Natural killer cell (primary cell): ENCODE data around the gene LRRC43. TPM values are rescaled to one million over a fixed set of nuclear protein-coding genes. Genes with fewer than 3 reads are reported as not detected.

ENCODE experiments used
- ATAC-seq, 3 donors: fragments of 150-1000 bp in 2 of 3; fragments of 200-7000 bp in 1 of 3; cut with Tn5 transposase; 1 replicate in 1 of 3; 2 replicates in 2 of 3; pipeline ENCODE4 v1.10.0; 2021; ENCODE audit warnings: mild to moderate bottlenecking in 2 of 3, moderate library complexity in 2 of 3
- DNase-seq, 2 donors: peaks; one replicate each; pipeline versions ENCODE4 v3.0.0 to v3.0.0-alpha.2; 2013 to 2021; ENCODE audit warnings: mixed read lengths in 1 of 2
- H3K27ac ChIP-seq: one replicate; pipeline ENCODE4 v1.5.1; 2013; ENCODE audit warnings: mild to moderate bottlenecking, low read length
- H3K27me3 ChIP-seq: one replicate; pipeline ENCODE4 v1.6.1; 2013; ENCODE audit warnings: low read length; ENCODE audit not compliant: control insufficient read depth, insufficient read depth
- H3K36me3 ChIP-seq: one replicate; pipeline ENCODE4 v1.6.1; 2013; ENCODE audit warnings: low read length; ENCODE audit not compliant: control insufficient read depth, insufficient read depth
- H3K4me1 ChIP-seq: one replicate; pipeline ENCODE4 v1.6.1; 2013; ENCODE audit warnings: low read length; ENCODE audit not compliant: control insufficient read depth, insufficient read depth
- H3K4me3 ChIP-seq: one replicate; pipeline ENCODE4 v1.5.1; 2013; ENCODE audit warnings: low read length
- H3K9me3 ChIP-seq: one replicate; pipeline ENCODE4 v1.6.1; 2013; ENCODE audit warnings: low read length; ENCODE audit not compliant: control insufficient read depth, insufficient read depth
- H3K27ac Mint-ChIP-seq, 2 donors: one replicate each; pipeline ENCODE4 v1.8.0; 2022; ENCODE audit warnings: mild to moderate bottlenecking in 2 of 2, mixed read lengths in 2 of 2, moderate library complexity in 1 of 2
- H3K27me3 Mint-ChIP-seq, 2 donors: one replicate each; pipeline ENCODE4 v1.8.0; 2022; ENCODE audit warnings: low read depth in 2 of 2, mixed read lengths in 2 of 2
- H3K36me3 Mint-ChIP-seq: one replicate; pipeline ENCODE4 v1.8.0; 2022; ENCODE audit warnings: mixed read lengths
- H3K4me1 Mint-ChIP-seq, 2 donors: one replicate each; pipeline ENCODE4 v1.8.0; 2022; ENCODE audit warnings: mixed read lengths in 2 of 2
- H3K4me3 Mint-ChIP-seq: one replicate; pipeline ENCODE4 v1.8.0; 2022; ENCODE audit warnings: mild to moderate bottlenecking, moderate library complexity, mixed read lengths
- H3K9me3 Mint-ChIP-seq, 2 donors: one replicate each; pipeline ENCODE4 v1.8.0; 2022; ENCODE audit warnings: mixed read lengths in 2 of 2
- WGBS: methylation state at CpG from one replicate; pipeline ENCODE4 v1.1.7; 2013; ENCODE audit warnings: missing lambda C conversion rate; ENCODE audit not compliant: insufficient coverage; 5-methylcytosine and 5-hydroxymethylcytosine counted together
- intact Hi-C: fragments of 100-400 bp; cut with micrococcal nuclease; formaldehyde crosslinking; loops from one replicate; pipeline ENCODE4 v1.14.2; 2022
- total RNA-seq, 4 donors: library from RNA; stranded (reverse); fragments of 120-200 nt in 1 of 4; gene quantifications; one replicate each; pipeline versions ENCODE4 v1.2.3 to v1.2.4, GENCODE V29; 2013 to 2022
- TF ChIP-seq, protein P1 (sequence below): fragments of 200-600 bp; IDR thresholded peaks from one replicate; pipeline ENCODE4 v1.8.0; 2022; ENCODE audit warnings: antibody characterized with exemption

Gene LRRC43
- total RNA-seq, 3 donors from 2014 or later (not counting 1 experiment from before 2014, with no cell fraction given) = 5.0 to 18.5 (median 8.5) TPM

DNA sequence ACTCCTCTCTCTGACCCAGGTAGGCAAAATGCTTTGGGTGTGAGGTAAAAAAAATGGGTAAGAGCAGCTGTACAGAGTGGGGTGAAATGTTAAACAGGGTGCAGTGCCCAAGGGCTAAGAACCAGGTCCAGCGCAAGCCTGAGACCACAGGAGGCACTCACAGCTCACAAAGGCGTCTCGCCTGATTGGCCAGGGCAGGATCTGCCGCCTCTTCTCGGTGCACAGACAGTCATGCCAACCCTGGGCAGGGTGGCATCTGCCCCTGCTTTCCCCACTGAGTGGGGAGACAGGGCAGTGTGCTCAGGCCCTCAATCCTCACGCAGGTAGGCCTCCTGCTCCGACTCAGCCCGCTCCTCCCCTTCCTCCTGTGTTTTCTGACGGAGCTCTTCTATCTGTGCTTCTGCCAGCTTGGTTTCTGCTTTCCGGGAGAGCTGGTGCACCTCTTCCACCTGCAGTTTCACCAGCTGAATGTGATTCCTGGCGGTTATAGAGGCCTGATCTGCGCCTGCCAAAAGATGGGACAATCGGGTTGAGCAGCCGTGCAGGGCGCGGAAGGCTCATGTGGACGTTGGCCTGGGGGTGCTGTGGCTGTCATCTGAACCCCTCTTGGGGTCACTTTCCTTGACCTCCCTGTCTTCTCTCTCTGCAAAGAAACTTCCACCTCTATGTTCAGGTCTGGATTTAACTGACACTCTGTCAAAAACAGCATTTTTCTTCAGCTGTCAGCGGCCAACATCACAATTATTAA, 25.3 kb downstream of the LRRC43 start:
- Histone ChIP-seq H3K27me3 (peaks cover 8% of the 10 kb centered on the region), H3K9me3 (no peaks in the 10 kb centered on the region), H3K4me1 (peaks cover 4% of the 10 kb centered on the region), H3K27ac (no peak overlapping the region), H3K4me3 (no peak overlapping the region), H3K36me3 (peaks cover 45% of the 10 kb centered on the region)
- Mint-ChIP-seq H3K9me3 (no peaks in the 10 kb centered on the region), H3K36me3 (peaks cover 1% of the 10 kb centered on the region), H3K27ac (no peak overlapping the region), H3K4me3 (no peak overlapping the region), H3K27me3 (peaks cover 7 to 8% of the 10 kb centered on the region in 2 donors), H3K4me1 (peaks cover 7 to 11% of the 10 kb centered on the region in 2 donors)
- intact Hi-C loops = no loop called here
- no peak for DNase-seq
- no peak for ATAC-seq
- WGBS = 97% methylated on average over 18 of the region's 18 CpGs
- TF ChIP-seq, protein P1, sequence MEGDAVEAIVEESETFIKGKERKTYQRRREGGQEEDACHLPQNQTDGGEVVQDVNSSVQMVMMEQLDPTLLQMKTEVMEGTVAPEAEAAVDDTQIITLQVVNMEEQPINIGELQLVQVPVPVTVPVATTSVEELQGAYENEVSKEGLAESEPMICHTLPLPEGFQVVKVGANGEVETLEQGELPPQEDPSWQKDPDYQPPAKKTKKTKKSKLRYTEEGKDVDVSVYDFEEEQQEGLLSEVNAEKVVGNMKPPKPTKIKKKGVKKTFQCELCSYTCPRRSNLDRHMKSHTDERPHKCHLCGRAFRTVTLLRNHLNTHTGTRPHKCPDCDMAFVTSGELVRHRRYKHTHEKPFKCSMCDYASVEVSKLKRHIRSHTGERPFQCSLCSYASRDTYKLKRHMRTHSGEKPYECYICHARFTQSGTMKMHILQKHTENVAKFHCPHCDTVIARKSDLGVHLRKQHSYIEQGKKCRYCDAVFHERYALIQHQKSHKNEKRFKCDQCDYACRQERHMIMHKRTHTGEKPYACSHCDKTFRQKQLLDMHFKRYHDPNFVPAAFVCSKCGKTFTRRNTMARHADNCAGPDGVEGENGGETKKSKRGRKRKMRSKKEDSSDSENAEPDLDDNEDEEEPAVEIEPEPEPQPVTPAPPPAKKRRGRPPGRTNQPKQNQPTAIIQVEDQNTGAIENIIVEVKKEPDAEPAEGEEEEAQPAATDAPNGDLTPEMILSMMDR = no peak

DNA sequence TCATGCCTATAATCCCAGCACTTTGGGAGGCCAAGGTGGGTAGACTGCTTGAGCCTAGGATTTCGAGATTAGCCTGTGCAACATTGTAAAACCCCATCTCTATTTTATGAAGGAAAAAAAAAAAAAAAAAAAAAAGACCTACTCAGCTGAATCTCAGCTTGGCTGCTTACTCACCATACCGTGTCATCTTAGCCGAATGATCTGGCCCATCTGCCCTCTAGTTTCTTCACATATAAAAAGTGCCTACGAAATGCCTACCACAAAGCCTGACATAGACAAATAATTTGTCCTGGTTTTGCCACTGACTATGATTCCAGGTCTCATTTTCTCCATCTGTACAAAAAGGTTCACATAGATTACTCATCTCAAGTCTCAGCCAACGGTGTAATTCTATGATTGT, 32.8 kb downstream of the LRRC43 start:
- H3K36me3 ChIP-seq = peaks cover 68% of the 10 kb centered on the region

DNA sequence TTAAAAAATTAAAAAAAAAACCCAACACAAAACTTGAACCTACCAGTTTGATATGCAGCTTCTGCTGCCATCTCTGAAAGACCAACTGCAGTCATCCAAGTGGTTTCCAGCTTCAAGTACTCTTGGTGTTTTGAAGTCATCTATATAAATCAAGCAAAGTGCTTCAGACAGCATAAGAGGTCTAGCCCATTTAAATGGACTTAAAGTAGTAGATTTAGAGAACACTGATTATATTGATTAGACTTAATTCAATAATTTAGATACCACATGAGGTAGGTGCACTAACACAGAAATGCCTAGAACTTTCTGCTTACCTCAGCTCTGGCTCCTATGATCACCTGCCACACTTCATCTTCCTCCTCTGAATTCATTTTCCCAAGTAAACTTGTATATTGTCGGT, 33.5 kb downstream of the LRRC43 start:
- TF ChIP-seq, protein P1 = no peak
- no peak for DNase-seq
- H3K27me3 ChIP-seq = no peaks in the 10 kb centered on the region
- Mint-ChIP-seq H3K4me1 (peaks cover 0 to 6% of the 10 kb centered on the region in 2 donors), H3K9me3 (no peaks in the 10 kb centered on the region), H3K36me3 (peaks cover 18% of the 10 kb centered on the region), H3K4me3 (no peak overlapping the region), H3K27me3 (no peaks in the 10 kb centered on the region), H3K27ac (no peak overlapping the region)
- H3K4me1 ChIP-seq = no peaks in the 10 kb centered on the region
- WGBS = no CpG with 5 or more reads among the region's 1 CpG
- no peak for ATAC-seq
- H3K9me3 ChIP-seq = no peaks in the 10 kb centered on the region
- no peak overlapping the region for H3K27ac ChIP-seq
- intact Hi-C loops = no loop called here
- peaks cover 68% of the 10 kb centered on the region for H3K36me3 ChIP-seq
- no peak overlapping the region for H3K4me3 ChIP-seq

More for the DNA sequence above, 32.8 kb downstream of the LRRC43 start:
- Histone ChIP-seq H3K27ac (no peak overlapping the region), H3K9me3 (no peaks in the 10 kb centered on the region), H3K4me3 (no peak overlapping the region), H3K27me3 (no peaks in the 10 kb centered on the region), H3K4me1 (no peaks in the 10 kb centered on the region)
- TF ChIP-seq, protein P1 = no peak
- Mint-ChIP-seq H3K36me3 (peaks cover 18% of the 10 kb centered on the region), H3K4me3 (no peak overlapping the region), H3K27ac (no peak overlapping the region), H3K9me3 (no peaks in the 10 kb centered on the region), H3K4me1 (peaks cover 0 to 5% of the 10 kb centered on the region in 2 donors), H3K27me3 (no peaks in the 10 kb centered on the region)
- ATAC-seq = no peak
- no peak for DNase-seq
- 97% methylated on average over 4 of the region's 5 CpGs for WGBS
- intact Hi-C loops = no loop called here
